Endodermal cell (in vitro differentiated cells): ENCODE measurements around the gene CPSF7. TPM values are rescaled to one million over a fixed set of nuclear protein-coding genes. Genes with fewer than 3 reads are reported as not detected.

Experiments used
- DNase-seq: peaks from one replicate; pipeline ENCODE4 v3.0.0-alpha.2; 2017
- H3K27ac ChIP-seq: 2 replicates; pipeline ENCODE4 v1.5.1; 2013; ENCODE audit warnings: mild to moderate bottlenecking, low read depth, low read length, moderate library complexity
- H3K27me3 ChIP-seq: 2 replicates; pipeline ENCODE4 v1.6.1; 2013; ENCODE audit warnings: mild to moderate bottlenecking, low read length, moderate library complexity; ENCODE audit not compliant: insufficient read depth, control insufficient read depth, poor library complexity, severe bottlenecking
- H3K36me3 ChIP-seq: 2 replicates; pipeline ENCODE4 v1.7.0; 2013; ENCODE audit warnings: mild to moderate bottlenecking, low read length, moderate library complexity; ENCODE audit not compliant: control insufficient read depth, insufficient read depth
- H3K4me1 ChIP-seq: one replicate; pipeline ENCODE4 v1.7.0; 2013; ENCODE audit warnings: low read length; ENCODE audit not compliant: control insufficient read depth, insufficient read depth
- H3K4me3 ChIP-seq: 2 replicates; pipeline ENCODE4 v1.5.1; 2013; ENCODE audit warnings: mild to moderate bottlenecking, low read length, moderate library complexity
- H3K9ac ChIP-seq: 2 replicates; pipeline ENCODE4 v1.6.1; 2013; ENCODE audit warnings: mild to moderate bottlenecking, low read length, moderate library complexity; ENCODE audit not compliant: poor library complexity, severe bottlenecking; ENCODE audit errors: extremely low read depth
- H3K9me3 ChIP-seq: 2 replicates; pipeline ENCODE4 v1.6.1; 2013; ENCODE audit warnings: mild to moderate bottlenecking, low read length, moderate library complexity; ENCODE audit not compliant: control insufficient read depth
- H3K27ac Mint-ChIP-seq: 2 replicates; pipeline ENCODE4 v1.8.0; 2020; ENCODE audit warnings: mixed read lengths
- H3K27me3 Mint-ChIP-seq: 2 replicates; pipeline ENCODE4 v1.8.0; 2021; ENCODE audit warnings: mild to moderate bottlenecking, mixed read lengths; ENCODE audit not compliant: insufficient read depth
- H3K36me3 Mint-ChIP-seq: 2 replicates; pipeline ENCODE4 v1.8.0; 2020; ENCODE audit warnings: low read depth, mixed read lengths
- H3K4me1 Mint-ChIP-seq: 2 replicates; pipeline ENCODE4 v1.8.0; 2020; ENCODE audit warnings: mixed read lengths
- H3K4me3 Mint-ChIP-seq: 2 replicates; pipeline ENCODE4 v1.8.0; 2020; ENCODE audit warnings: mild to moderate bottlenecking, moderate library complexity, mixed read lengths
- H3K9me3 Mint-ChIP-seq: 2 replicates; pipeline ENCODE4 v1.8.0; 2020; ENCODE audit warnings: mild to moderate bottlenecking, mixed read lengths
- WGBS, 2 experiments: methylation state at CpG; one replicate each; pipeline versions ENCODE4 v1.1.5 to v1.1.7; 2013; ENCODE audit warnings: missing lambda C conversion rate in 2 of 2, mixed read lengths in 1 of 2; ENCODE audit not compliant: insufficient coverage in 1 of 2, insufficient read length in 1 of 2; 5-methylcytosine and 5-hydroxymethylcytosine counted together
- total RNA-seq, 2 donors: library from RNA; stranded (reverse); fragmentation: NEBNext Ultra II Directional in 1 of 2; extraction: Animal tissue kit (Norgen Biotek cat#: 25700) in 1 of 2; gene quantifications; 2 replicates in 1 of 2; 3 replicates in 1 of 2; pipeline ENCODE4 v1.2.1, GENCODE V29; 2021
- TF ChIP-seq, protein P1 (sequence below): fragments of 200-600 bp; sonication (generic); conservative IDR thresholded peaks from 2 replicates; pipeline ENCODE4 v1.5.0; 2021; ENCODE audit warnings: antibody characterized with exemption, mild to moderate bottlenecking

Gene CPSF7
- total RNA-seq, 2 donors from 2014 or later, result 108 to 117 TPM

DNA sequence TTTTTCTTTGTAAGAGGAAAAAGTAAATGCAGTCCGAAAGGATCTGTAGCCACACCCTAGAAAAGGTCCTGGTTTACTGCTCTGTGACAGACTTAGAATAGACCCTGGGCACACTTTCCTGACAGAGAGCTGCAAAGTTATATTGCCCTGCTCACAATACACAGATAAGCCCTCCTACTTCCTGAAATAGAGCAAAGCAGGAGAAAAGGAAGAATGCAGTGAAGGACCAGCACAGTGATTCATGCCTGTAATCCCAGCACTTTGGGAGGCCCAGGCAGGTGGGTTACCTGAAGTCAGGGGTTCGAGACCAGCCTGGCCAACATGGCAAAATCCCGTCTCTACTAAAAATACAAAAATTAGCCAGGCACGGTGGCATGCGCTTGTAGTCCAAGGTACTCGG is 70.3 kb downstream of the CPSF7 start:
- Mint-ChIP-seq H3K27me3 (no peaks in the 10 kb centered on the region), H3K27ac (no peak overlapping the region), H3K9me3 (no peaks in the 10 kb centered on the region), H3K4me1 (peaks cover 6% of the 10 kb centered on the region), H3K4me3 (no peak overlapping the region), H3K36me3 (peaks cover 12% of the 10 kb centered on the region)
- Histone ChIP-seq H3K9ac (no peak overlapping the region), H3K4me3 (no peak overlapping the region), H3K27me3 (no peaks in the 10 kb centered on the region), H3K36me3 (peaks cover 13% of the 10 kb centered on the region), H3K9me3 (no peaks in the 10 kb centered on the region), H3K4me1 (no peaks in the 10 kb centered on the region), H3K27ac (no peak overlapping the region)
- no peak for DNase-seq
- WGBS, 2 experiments, result 91 to 95% methylated on average over 6 of the region's 6 CpGs
- TF ChIP-seq, protein P1, sequence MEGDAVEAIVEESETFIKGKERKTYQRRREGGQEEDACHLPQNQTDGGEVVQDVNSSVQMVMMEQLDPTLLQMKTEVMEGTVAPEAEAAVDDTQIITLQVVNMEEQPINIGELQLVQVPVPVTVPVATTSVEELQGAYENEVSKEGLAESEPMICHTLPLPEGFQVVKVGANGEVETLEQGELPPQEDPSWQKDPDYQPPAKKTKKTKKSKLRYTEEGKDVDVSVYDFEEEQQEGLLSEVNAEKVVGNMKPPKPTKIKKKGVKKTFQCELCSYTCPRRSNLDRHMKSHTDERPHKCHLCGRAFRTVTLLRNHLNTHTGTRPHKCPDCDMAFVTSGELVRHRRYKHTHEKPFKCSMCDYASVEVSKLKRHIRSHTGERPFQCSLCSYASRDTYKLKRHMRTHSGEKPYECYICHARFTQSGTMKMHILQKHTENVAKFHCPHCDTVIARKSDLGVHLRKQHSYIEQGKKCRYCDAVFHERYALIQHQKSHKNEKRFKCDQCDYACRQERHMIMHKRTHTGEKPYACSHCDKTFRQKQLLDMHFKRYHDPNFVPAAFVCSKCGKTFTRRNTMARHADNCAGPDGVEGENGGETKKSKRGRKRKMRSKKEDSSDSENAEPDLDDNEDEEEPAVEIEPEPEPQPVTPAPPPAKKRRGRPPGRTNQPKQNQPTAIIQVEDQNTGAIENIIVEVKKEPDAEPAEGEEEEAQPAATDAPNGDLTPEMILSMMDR, result no peak

DNA sequence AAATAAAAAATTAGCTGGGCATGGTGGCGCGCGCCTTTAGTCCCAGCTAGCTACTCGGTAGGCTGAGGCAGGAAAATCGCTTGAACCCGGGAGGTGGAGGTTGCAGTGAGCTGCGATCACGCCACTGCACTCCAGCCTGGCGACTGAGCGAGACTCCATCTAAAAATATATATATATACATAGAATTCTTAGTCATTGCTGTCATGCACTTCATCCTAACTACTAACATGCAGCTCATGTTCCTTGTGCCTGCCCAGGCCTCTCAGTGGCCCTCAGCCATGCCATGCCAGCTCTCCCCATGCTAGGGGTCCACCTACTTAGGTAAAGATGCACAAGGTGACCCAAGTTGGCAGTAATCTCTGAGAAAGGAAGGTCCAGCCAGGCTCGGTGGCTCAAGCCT is 71.2 kb downstream of the CPSF7 start:
- no peaks in the 10 kb centered on the region for H3K9me3 Mint-ChIP-seq

DNA sequence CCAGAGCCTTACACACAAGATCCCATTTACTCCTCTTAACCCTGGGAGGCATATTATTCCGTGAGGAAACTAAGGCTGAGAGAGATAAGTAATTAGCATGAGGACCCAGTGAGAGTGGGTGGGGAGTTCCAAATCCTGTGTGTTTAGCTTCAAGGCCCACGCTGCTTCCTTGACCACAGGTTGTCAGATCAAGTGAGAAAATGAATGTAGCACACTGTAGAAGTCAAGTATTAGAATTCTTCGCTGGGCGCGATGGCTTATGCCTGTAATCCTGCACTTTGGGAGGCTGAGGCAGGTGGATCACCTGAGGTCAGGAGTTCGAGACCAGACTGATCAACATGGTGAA is 71.9 kb downstream of the CPSF7 start:
- peaks cover 5% of the 10 kb centered on the region for H3K36me3 Mint-ChIP-seq
- Histone ChIP-seq H3K27ac (no peak overlapping the region), H3K27me3 (no peaks in the 10 kb centered on the region), H3K9ac (no peak overlapping the region), H3K4me1 (no peaks in the 10 kb centered on the region), H3K36me3 (no peaks in the 10 kb centered on the region), H3K4me3 (no peak overlapping the region), H3K9me3 (no peaks in the 10 kb centered on the region)
- H3K4me1 Mint-ChIP-seq, result peaks cover 3% of the 10 kb centered on the region
- peak overlapping the region; percentile 32 for H3K27ac Mint-ChIP-seq
- H3K4me3 Mint-ChIP-seq, result no peak overlapping the region
- no peaks in the 10 kb centered on the region for H3K27me3 Mint-ChIP-seq
- 96 to 100% methylated on average over 6 of the region's 6 CpGs for WGBS, 2 experiments
- no peaks in the 10 kb centered on the region for H3K9me3 Mint-ChIP-seq
- no peak for DNase-seq
- TF ChIP-seq, protein P1, result no peak

More for the DNA sequence above, 71.2 kb downstream of the CPSF7 start:
- no peak overlapping the region for H3K27ac ChIP-seq
- peaks cover 4% of the 10 kb centered on the region for H3K4me1 Mint-ChIP-seq
- H3K4me3 Mint-ChIP-seq, result no peak overlapping the region
- H3K9me3 ChIP-seq, result no peaks in the 10 kb centered on the region
- 82 to 96% methylated on average over 6 to 9 of the region's 11 CpGs for WGBS, 2 experiments
- TF ChIP-seq, protein P1, result no peak
- no peaks in the 10 kb centered on the region for H3K27me3 Mint-ChIP-seq
- DNase-seq, result no peak
- peaks cover 3% of the 10 kb centered on the region for H3K36me3 ChIP-seq
- H3K4me1 ChIP-seq, result no peaks in the 10 kb centered on the region
- H3K36me3 Mint-ChIP-seq, result peaks cover 3% of the 10 kb centered on the region
- H3K9ac ChIP-seq, result no peak overlapping the region
- H3K27ac Mint-ChIP-seq, result no peak overlapping the region
- no peak overlapping the region for H3K4me3 ChIP-seq
- no peaks in the 10 kb centered on the region for H3K27me3 ChIP-seq
